Renal pelvis (tissue), 4 donors: ENCODE data around the gene ANKRD53. TPM values are rescaled to one million over a fixed set of nuclear protein-coding genes. Genes with fewer than 3 reads are reported as not detected.

Source experiments
- DNase-seq: peaks from one replicate; pipeline ENCODE4 v3.0.0-alpha.2; 2013
- polyA plus RNA-seq, 3 donors: library from polyadenylated mRNA; unstranded; fragments of 120-200 nt; gene quantifications; one replicate each; pipeline ENCODE4 v1.2.1, GENCODE V29; 2013; ENCODE audit not compliant: insufficient read length in 3 of 3

Gene ANKRD53
- polyA plus RNA-seq, 3 donors: 0.84 to 1.0 (median 0.89) TPM

GRCh38 chr2:70964596-70965386 is 13.6 kb upstream of the ANKRD53 start:
- DNase-seq: no peak

- DNase-seq: no peak
Observed at GRCh38 chr2:70965506-70965905, 12.9 kb upstream of the ANKRD53 start.

- DNase-seq: no peak
Observed at GRCh38 chr2:70966681-70967080, 11.7 kb upstream of the ANKRD53 start.

- no peak for DNase-seq
Observed at GRCh38 chr2:70967189-70967588, 11.2 kb upstream of the ANKRD53 start.

GRCh38 chr2:70974592-70974991 is 3.8 kb upstream of the ANKRD53 start:
- no peak for DNase-seq

GRCh38 chr2:70975237-70975636 is 3.2 kb upstream of the ANKRD53 start:
- no peak for DNase-seq

GRCh38 chr2:70977605-70978205 is 725 bp upstream of the ANKRD53 start:
- DNase-seq: no peak

- DNase-seq: no peak
Observed at GRCh38 chr2:70979180-70979488, 704 bp downstream of the ANKRD53 start.

GRCh38 chr2:70979626-70980025 is 1.2 kb downstream of the ANKRD53 start:
- DNase-seq: no peak

- no peak for DNase-seq
Observed at GRCh38 chr2:70981421-70981820, 3.0 kb downstream of the ANKRD53 start.

GRCh38 chr2:70981866-70982810 is 3.7 kb downstream of the ANKRD53 start:
- no peak for DNase-seq

- DNase-seq: no peak
Observed at GRCh38 chr2:70982971-70983370, 4.5 kb downstream of the ANKRD53 start.

GRCh38 chr2:70983506-70984227 is 5.2 kb downstream of the ANKRD53 start:
- DNase-seq: no peak

- no peak for DNase-seq
Observed at GRCh38 chr2:70984228-70984575, 5.8 kb downstream of the ANKRD53 start.

- no peak for DNase-seq
Observed at GRCh38 chr2:70984576-70985282, 6.3 kb downstream of the ANKRD53 start.

GRCh38 chr2:70985283-70985688 is 6.9 kb downstream of the ANKRD53 start:
- no peak for DNase-seq

GRCh38 chr2:70985956-70986355 is 7.5 kb downstream of the ANKRD53 start:
- DNase-seq: no peak

- no peak for DNase-seq
Observed at GRCh38 chr2:70986499-70987189, 8.2 kb downstream of the ANKRD53 start.

- DNase-seq: no peak
Observed at GRCh38 chr2:70987386-70987785, 9.0 kb downstream of the ANKRD53 start.

GRCh38 chr2:70988151-70988550 is 9.7 kb downstream of the ANKRD53 start:
- DNase-seq: no peak
